ENCODE data around the gene CATSPERD. TPM values are rescaled to one million over a fixed set of nuclear protein-coding genes. Genes with fewer than 3 reads are reported as not detected.

The CATSPERD gene
- total and polyA plus RNA-seq, 2 of the 4 experiments (the other 2 are of a cell fraction): not detected

- Histone ChIP-seq H4K5ac (ENCODE audit: low read depth, low read length) (peak overlapping the region; percentile 81), H3K14ac (replicated peaks; ENCODE audit: low read depth, low read length) (no peak overlapping the region), H3K36me3 (ENCODE audit: control insufficient read depth, insufficient read depth, low read length) (no peaks in the 10 kb centered on the region), H3K9me1 (ENCODE audit: insufficient read depth, low read length) (peaks cover 4% of the 10 kb centered on the region; the same call in 1 of the 2 replicates), H3K56ac (ENCODE audit: extremely low read depth, insufficient read depth, low read length) (no peak overlapping the region), H3K9ac (ENCODE audit: low read depth, low read length) (peak overlapping the region; percentile 56; the same call in 1 of the 2 replicates), H2BK5ac (ENCODE audit: low read depth, low read length, poor library complexity, severe bottlenecking) (no peak overlapping the region), H3K4ac (ENCODE audit: low read depth, low read length) (peak overlapping the region; percentile 79), H3K4me1 (ENCODE audit: control insufficient read depth, insufficient read depth, low read length) (peaks cover 10% of the 10 kb centered on the region), H2BK120ac (ENCODE audit: low read depth, low read length) (no peak overlapping the region), H3K27ac (ENCODE audit: insufficient read depth, low read length) (no peak overlapping the region), H2AFZ (replicated peaks; ENCODE audit: low read length, poor library complexity) (peak overlapping the region; percentile 97), H3K9me3 (ENCODE audit: control insufficient read depth, insufficient read depth, low read length) (no peaks in the 10 kb centered on the region), H3K23ac (ENCODE audit: low read depth, low read length) (no peak overlapping the region), H2BK15ac (ENCODE audit: low read depth, low read length) (no peak overlapping the region), H2BK20ac (ENCODE audit: low read depth, low read length) (no peak overlapping the region), H2AK9ac (replicated peaks; ENCODE audit: low read depth, low read length, poor library complexity) (peak overlapping the region; percentile 58), H4K91ac (ENCODE audit: insufficient read depth, low read depth, low read length) (no peak overlapping the region; the same call in 1 of the 2 replicates), H4K8ac (ENCODE audit: low read depth in 2 of 2, low read length in 2 of 2) (peak overlapping the region; percentile 94 to 97), H2AK5ac (ENCODE audit: low read depth, low read length) (peak overlapping the region; percentile 66; the same call in 1 of the 2 replicates), H4K20me1 (ENCODE audit: insufficient read depth, low read length) (no peaks in the 10 kb centered on the region), H3K27me3 (ENCODE audit: control insufficient read depth, insufficient read depth, low read length) (no peaks in the 10 kb centered on the region; the same call in 1 of the 2 replicates), H3K79me1 (ENCODE audit: low read depth in 1 of 2, low read length in 2 of 2) (peaks cover 0 to 6% of the 10 kb centered on the region in 2 experiments; a peak in 2 of 4 replicates), H3K18ac (ENCODE audit: low read depth, low read length) (peak overlapping the region; percentile 5; the same call in 1 of the 2 replicates), H3K4me3 (ENCODE audit: insufficient read depth, low read depth, low read length) (peak overlapping the region; percentile 59), H3K4me2 (ENCODE audit: low read depth, low read length) (peak overlapping the region; percentile 46; the same call in 1 of the 2 replicates)
- BruUV-seq (replicated peaks): no TSS peak
- DNase-seq (no peak), ATAC-seq (ENCODE audit: low read depth) (no peak)
- no peak for TF ChIP-seq MXI1 (IDR thresholded peaks at IDR 0.05; ENCODE audit: borderline replicate concordance, low read depth, low read length)
- no peak for TF ChIP-seq CHD1 (IDR thresholded peaks at IDR 0.05; ENCODE audit: low read depth, low read length)
- TF ChIP-seq RCOR1 (IDR thresholded peaks at IDR 0.05; ENCODE audit: insufficient replicate concordance, low read length): no peak
- TF ChIP-seq POLR2A (IDR thresholded peaks at IDR 0.05; ENCODE audit: low read depth, low read length): no peak
- no peak for TF ChIP-seq CEBPB (IDR thresholded peaks at IDR 0.05; ENCODE audit: low read depth, low read length)
- TF ChIP-seq NFE2L2 (IDR thresholded peaks at IDR 0.05; ENCODE audit: low read depth, low read length): no peak
- TF ChIP-seq CTCF (conservative IDR thresholded peaks at IDR 0.05; ENCODE audit: low read depth, low read length): no peak
- in situ Hi-C loops (cut with MboI; ENCODE audit: low sequenced_read_pairs) (no loop called here), dilution Hi-C loops (cut with HindIII; ENCODE audit: low sequenced_read_pairs, unreplicated experiment) (no loop called here), intact Hi-C loops (cut with micrococcal nuclease) (loop anchor here (5.0 kb wide), 1 partner anchor 65 kb away; no protein-coding TSS in a partner anchor)
- CTCF ChIA-PET: interaction anchor here (0.9 to 2.2 kb wide), 2 partner anchors 23 to 63 kb away, joined by 3 to 7 read pairs; no protein-coding TSS in a partner anchor
- 15% methylated on average over 18 of the region's 37 CpGs; no CpG with 5 or more reads in 1 of the 2 experiments for WGBS, 2 experiments (ENCODE audit: extremely low coverage in 2 of 2, insufficient read length in 1 of 2)
- POLR2A ChIA-PET (ENCODE audit: unreplicated experiment): interaction anchor here (0.5 to 0.9 kb wide), 3 partner anchors 23 to 99 kb away, joined by 3 read pairs; no protein-coding TSS in a partner anchor
Measured at GRCh38 chr19:5827342-5827890, 107.0 kb downstream of the CATSPERD start.
